ENCODE results near the gene TTC17.

The TTC17 gene

DNA sequence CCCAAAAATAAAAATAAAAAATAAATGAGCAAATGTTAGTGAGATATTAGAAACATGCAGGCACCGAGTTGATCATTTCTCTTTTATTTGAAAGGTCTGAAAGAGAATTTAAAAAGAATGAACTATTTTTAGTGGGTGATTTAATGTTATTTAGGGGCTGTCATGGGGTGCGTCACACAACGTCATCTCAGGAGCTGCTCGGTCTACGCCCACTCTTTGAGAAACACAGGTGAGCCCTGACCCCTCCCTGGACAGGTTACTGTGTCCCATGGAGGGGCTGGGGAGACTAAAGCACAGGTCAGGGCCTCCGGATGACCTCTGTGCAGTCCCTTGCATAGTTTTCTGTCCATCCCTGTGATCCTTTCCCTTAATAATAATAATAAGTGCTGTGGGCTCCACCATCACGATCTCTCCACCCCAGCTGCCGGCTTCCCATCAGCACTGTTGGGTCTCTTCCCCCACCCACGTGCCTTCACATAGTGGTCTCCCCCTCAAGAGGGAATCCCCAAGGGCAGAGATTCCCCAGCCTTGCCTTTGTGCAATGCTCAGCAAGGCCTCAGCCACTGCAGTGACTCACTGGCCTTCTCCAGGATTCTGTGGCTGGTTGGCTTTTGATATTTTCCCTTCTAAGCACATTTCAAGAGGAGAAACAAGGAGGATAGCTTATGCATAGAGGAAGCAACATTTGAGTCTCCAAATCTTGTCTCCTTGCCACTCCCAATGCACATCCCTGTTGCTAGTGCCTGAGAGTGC, 159.9 kb downstream of the TTC17 start:
- H3K4me3 ChIP-seq (ENCODE audit: low read depth, low read length) = no peak overlapping the region
- no peak for TF ChIP-seq CTCF (IDR thresholded peaks at IDR 0.05; ENCODE audit: low read depth, low read length, missing control alignments)
- peak; percentile 4 for DNase-seq (ENCODE audit: low read depth)

DNA sequence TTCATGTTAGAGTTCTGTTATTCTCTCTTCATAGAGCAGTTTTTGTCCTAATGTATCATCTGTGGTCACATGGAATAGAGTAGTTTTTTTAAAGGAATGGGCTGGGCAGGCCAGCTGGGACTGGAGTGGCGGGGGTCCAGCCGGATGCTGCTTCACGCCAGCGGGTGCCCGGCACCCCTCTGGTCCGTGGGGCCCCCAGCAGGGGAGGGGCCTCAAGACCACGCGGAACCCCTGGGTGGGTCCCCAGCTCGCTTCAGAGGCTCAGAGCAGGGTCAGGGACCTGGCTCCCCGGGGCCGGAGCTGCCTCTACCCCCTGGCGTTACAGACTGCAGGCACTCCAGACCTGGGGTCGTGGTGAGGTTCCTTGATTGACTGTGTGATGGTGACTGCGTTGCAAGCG, 162.8 kb downstream of the TTC17 start:
- no peak for DNase-seq (ENCODE audit: low read depth)
- H3K4me3 ChIP-seq (ENCODE audit: low read depth, low read length) = no peak overlapping the region
- no peak for TF ChIP-seq CTCF (IDR thresholded peaks at IDR 0.05; ENCODE audit: low read depth, low read length, missing control alignments)

DNA sequence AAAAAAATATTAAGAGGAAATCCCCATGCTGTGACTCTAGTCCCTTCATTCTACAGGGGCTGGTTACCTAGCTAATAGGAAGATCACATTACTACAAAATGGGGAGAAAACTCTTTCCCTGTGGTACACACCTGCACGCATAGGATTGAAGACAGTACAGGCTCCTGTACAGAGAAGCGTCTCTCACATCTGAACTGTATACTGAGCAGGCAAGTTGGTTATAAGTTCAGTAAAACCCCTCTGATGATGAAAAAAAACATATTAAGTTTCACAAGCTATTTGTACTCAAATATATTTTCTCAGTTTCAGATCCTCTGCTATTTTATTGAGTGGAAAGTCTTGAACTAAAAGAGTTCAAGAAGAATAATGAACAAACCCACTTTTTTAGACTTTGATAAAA, 164.9 kb downstream of the TTC17 start:
- no peak overlapping the region for H3K4me3 ChIP-seq (ENCODE audit: low read depth, low read length)
- DNase-seq (ENCODE audit: low read depth) = peak; percentile 7
- TF ChIP-seq CTCF (IDR thresholded peaks at IDR 0.05; ENCODE audit: low read depth, low read length, missing control alignments) = no peak

- DNase-seq (ENCODE audit: low read depth) = no peak
- H3K4me3 ChIP-seq (ENCODE audit: low read depth, low read length) = no peak overlapping the region
- no peak for TF ChIP-seq CTCF (IDR thresholded peaks at IDR 0.05; ENCODE audit: low read depth, low read length, missing control alignments)
Measured at GRCh38 chr11:43532041-43532440, 173.3 kb downstream of the TTC17 start.

DNA sequence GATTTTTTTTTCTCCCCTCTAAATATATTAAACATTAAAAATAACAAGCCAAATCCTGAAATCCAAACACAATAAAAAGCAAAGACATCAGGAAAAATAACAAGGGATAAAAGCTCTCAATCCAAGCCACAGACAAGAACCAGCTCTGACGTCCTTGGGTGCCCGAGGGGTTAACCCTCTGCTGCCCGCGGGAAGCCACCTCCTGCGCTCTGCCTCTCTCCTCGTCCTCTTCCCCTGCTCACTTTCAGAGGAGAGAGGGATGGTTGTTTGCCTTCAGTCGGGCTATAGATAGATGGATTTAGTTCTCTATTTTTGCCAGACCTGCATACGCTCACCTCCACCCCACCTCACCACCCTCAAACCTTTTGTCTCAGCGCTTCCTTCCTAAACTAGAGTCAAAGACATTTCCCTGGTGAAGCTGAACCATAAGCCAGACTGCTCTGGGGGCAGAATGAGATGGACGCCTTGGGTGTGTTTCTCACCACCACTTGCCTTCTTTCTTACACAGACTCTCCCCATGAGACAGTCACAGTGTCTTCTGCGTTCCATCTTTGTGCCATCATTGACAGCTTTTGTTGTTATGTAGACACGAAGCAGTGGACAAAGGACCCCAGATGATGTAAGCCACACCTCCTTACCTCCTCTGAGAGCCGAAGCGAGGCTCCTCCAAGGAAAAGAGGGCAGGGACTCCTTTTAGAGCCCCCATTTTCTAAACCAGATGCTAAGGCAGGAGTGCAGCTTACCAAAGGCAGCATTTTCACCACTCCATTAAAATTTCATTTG, 179.3 kb downstream of the TTC17 start:
- no peak overlapping the region for H3K4me3 ChIP-seq (ENCODE audit: low read depth, low read length)
- TF ChIP-seq CTCF (IDR thresholded peaks at IDR 0.05; ENCODE audit: low read depth, low read length, missing control alignments) = no peak
- no peak for DNase-seq (ENCODE audit: low read depth)

DNA sequence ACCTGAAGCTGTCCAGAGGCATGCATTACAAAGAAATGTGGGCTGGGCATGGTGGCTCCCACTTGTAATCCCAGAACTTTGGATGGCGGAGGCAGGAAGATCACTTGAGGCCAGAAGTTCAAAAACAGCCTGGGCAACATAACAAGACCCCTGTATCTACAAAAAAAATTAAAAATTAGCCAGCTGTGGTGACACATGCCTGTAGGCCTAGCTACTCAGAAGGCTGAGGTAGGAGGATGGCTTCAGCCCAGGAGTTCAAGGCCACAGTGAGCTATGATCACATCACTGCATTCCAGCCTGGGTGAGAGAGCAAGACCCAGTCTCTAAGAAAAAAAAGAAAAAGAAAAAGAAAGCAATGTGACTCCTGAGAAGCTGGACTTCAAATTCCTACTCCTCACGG, 183.3 kb downstream of the TTC17 start:
- no peak for DNase-seq (ENCODE audit: low read depth)
- no peak for TF ChIP-seq CTCF (IDR thresholded peaks at IDR 0.05; ENCODE audit: low read depth, low read length, missing control alignments)
- no peak overlapping the region for H3K4me3 ChIP-seq (ENCODE audit: low read depth, low read length)
